Endothelial cell of umbilical vein (primary cell): ENCODE data around the gene CYTH1. TPM values are rescaled to one million over a fixed set of nuclear protein-coding genes. Genes with fewer than 3 reads are reported as not detected.

Source experiments
- BruUV-seq: library from RNA; stranded (reverse); fragments of 400-500 nt; replicated peaks from 2 replicates; lab custom pipeline; 2021; lab: Mats Ljungman, UMichigan
- CTCF ChIA-PET: fragments of 300-600, 350-600 bp; sonication (Branson Sonifier 250); formaldehyde crosslinking; loops from one replicate; lab custom pipeline; 2021; ENCODE audit warnings: antibody characterized with exemption, inconsistent platforms; lab: Charles Lee
- POLR2A ChIA-PET: fragments of 300-600, 350-600 bp; sonication (Branson Sonifier 250); formaldehyde crosslinking; loops from one replicate; lab custom pipeline; 2021; ENCODE audit warnings: antibody characterized with exemption, inconsistent platforms; lab: Charles Lee
- DNase-seq: peaks from one replicate; pipeline ENCODE4 v3.0.0-alpha.2; 2011; ENCODE audit warnings: low read depth, low spot score
- FAIRE-seq: peaks from 2 replicates; lab custom pipeline; 2011; peaks lifted over from hg19 to GRCh38; lab: Jason Lieb, UNC
- H2AFZ ChIP-seq: 2 replicates; pipeline ENCODE4 v1.6.0; 2012; ENCODE audit warnings: low read depth, low read length, control low read depth, inconsistent platforms
- H3K27ac ChIP-seq: 2 replicates; pipeline ENCODE4 v1.5.1; 2011; ENCODE audit warnings: low read depth, mild to moderate bottlenecking, control low read depth, low read length, moderate library complexity; ENCODE audit not compliant: insufficient read depth
- H3K27me3 ChIP-seq, 2 experiments: 2 replicates each; pipeline versions ENCODE4 v1.6.0 to v1.6.1; 2011; ENCODE audit warnings: low read length in 2 of 2, mixed read lengths in 1 of 2; ENCODE audit not compliant: control insufficient read depth in 2 of 2, insufficient read depth in 2 of 2
- H3K36me3 ChIP-seq, 2 experiments: 2 replicates in 1 of 2; 3 replicates in 1 of 2; pipeline ENCODE4 v1.5.1; 2011; ENCODE audit warnings: low read length in 2 of 2, mild to moderate bottlenecking in 1 of 2, moderate library complexity in 1 of 2; ENCODE audit not compliant: control insufficient read depth in 2 of 2, insufficient read depth in 2 of 2; ENCODE audit errors: extremely low read depth in 1 of 2
- H3K4me1 ChIP-seq: 3 replicates; pipeline ENCODE4 v1.5.1; 2011; ENCODE audit warnings: mild to moderate bottlenecking, low read length; ENCODE audit not compliant: control insufficient read depth, insufficient read depth; ENCODE audit errors: extremely low read depth
- H3K4me2 ChIP-seq: 2 replicates; pipeline ENCODE4 v1.6.1; 2011; ENCODE audit warnings: low read length, control low read depth, mixed read lengths; ENCODE audit not compliant: insufficient read depth
- H3K4me3 ChIP-seq, 3 experiments: fragments of 200-600 bp in 1 of 3; sonication (generic), shearing (Covaris generic) in 1 of 3; replicated peaks in 1 of 3; 2 replicates each; pipeline ENCODE4 v1.5.1; 2011 to 2016; ENCODE audit warnings: control low read depth in 3 of 3, low read length in 3 of 3, mild to moderate bottlenecking in 2 of 3, inconsistent platforms in 1 of 3, low read depth in 1 of 3, moderate library complexity in 1 of 3; ENCODE audit not compliant: insufficient read depth in 1 of 3
- H3K79me2 ChIP-seq: 2 replicates; pipeline ENCODE4 v1.6.0; 2012; ENCODE audit warnings: low read length, inconsistent platforms; ENCODE audit not compliant: control insufficient read depth, insufficient read depth
- H3K9ac ChIP-seq: replicated peaks from 2 replicates; pipeline ENCODE3; 2011; ENCODE audit warnings: low read length, control low read depth; ENCODE audit not compliant: insufficient read depth; ENCODE audit errors: extremely low read depth
- H3K9me1 ChIP-seq: replicated peaks from 3 replicates; pipeline ENCODE4 v1.6.0; 2011; ENCODE audit warnings: mild to moderate bottlenecking, low read length; ENCODE audit not compliant: control insufficient read depth, insufficient read depth; ENCODE audit errors: extremely low read depth
- H3K9me3 ChIP-seq: replicated peaks from 2 replicates; pipeline ENCODE4 v1.5.1; 2012; ENCODE audit warnings: low read length, inconsistent platforms; ENCODE audit not compliant: control insufficient read depth, insufficient read depth
- H4K20me1 ChIP-seq: replicated peaks from 2 replicates; pipeline ENCODE3; 2011; ENCODE audit warnings: mild to moderate bottlenecking, low read length; ENCODE audit not compliant: control insufficient read depth, insufficient read depth; ENCODE audit errors: extremely low read depth
- EZH2 ChIP-seq: IDR thresholded peaks from 2 replicates; pipeline ENCODE4 v1.6.1; 2012; ENCODE audit warnings: borderline replicate concordance, low read depth, mild to moderate bottlenecking, moderate library complexity, low read length, inconsistent platforms; ENCODE audit not compliant: severe bottlenecking
- FOS ChIP-seq: IDR thresholded peaks from 2 replicates; pipeline ENCODE4 v1.6.1; 2011; ENCODE audit warnings: mild to moderate bottlenecking, low read length, moderate library complexity, borderline replicate concordance; ENCODE audit not compliant: insufficient read depth
- GATA2 ChIP-seq: IDR thresholded peaks from 2 replicates; pipeline ENCODE4 v1.7.0; 2011; ENCODE audit warnings: low read depth, mild to moderate bottlenecking, moderate library complexity, mixed read lengths, low read length; ENCODE audit not compliant: insufficient read length, insufficient read depth
- JUN ChIP-seq: IDR thresholded peaks from 2 replicates; pipeline ENCODE4 v1.6.1; 2011; ENCODE audit warnings: borderline replicate concordance, low read depth; ENCODE audit not compliant: insufficient read length, insufficient read depth
- MYC ChIP-seq: IDR thresholded peaks from one replicate; pipeline ENCODE4 v1.6.1; 2011; ENCODE audit warnings: mild to moderate bottlenecking, low read depth, low read length
- POLR2A ChIP-seq: IDR thresholded peaks from 2 replicates; pipeline ENCODE4 v1.6.1; 2012; ENCODE audit warnings: low read depth, mild to moderate bottlenecking, control low read depth, low read length
- POLR2AphosphoS5 ChIP-seq: IDR thresholded peaks from 2 replicates; pipeline ENCODE4 v1.6.1; 2012; ENCODE audit warnings: low read depth, mild to moderate bottlenecking, control low read depth, low read length, moderate library complexity; ENCODE audit not compliant: insufficient read depth
- dilution Hi-C: fragments of 300-500 bp; cut with MboI; formaldehyde crosslinking; loops from one replicate; pipeline ENCODE4 v1.15.0; 2019; ENCODE audit warnings: low sequenced_read_pairs; ENCODE audit not compliant: extremely low pct_ligation_motif_present
- intact Hi-C: fragments of 100-400 bp; cut with micrococcal nuclease; formaldehyde crosslinking; loops from one replicate; pipeline ENCODE4 v1.10.0; 2022
- polyA plus RNA-seq, 4 experiments: library from polyadenylated mRNA; depleted of rRNA in 3 of 4; stranded (reverse) in 3 of 4; unstranded in 1 of 4; fragments of >200 nt; gene quantifications; 2 replicates each; pipeline versions ENCODE4 v1.2.1 to v1.2.3, GENCODE V29; 2011 to 2012; ENCODE audit warnings: missing spikeins in 1 of 4
- total RNA-seq: library from RNA; stranded (reverse); gene quantifications from 2 replicates; pipeline ENCODE4 v1.2.3, GENCODE V29; 2021
- TF ChIP-seq, protein P1 (sequence below), 2 donors: IDR thresholded peaks; 1 replicate in 1 of 2; 2 replicates in 1 of 2; pipeline ENCODE4 v1.5.1; 2011; ENCODE audit warnings: low read length in 2 of 2, mild to moderate bottlenecking in 2 of 2, moderate library complexity in 2 of 2, control low read depth in 1 of 2, inconsistent platforms in 1 of 2, low read depth in 1 of 2; ENCODE audit not compliant: insufficient read depth in 1 of 2; ENCODE audit errors: extremely low read depth in 1 of 2
- TF ChIP-seq, protein P2 (sequence below): IDR thresholded peaks from 2 replicates; pipeline ENCODE4 v1.6.1; 2011; ENCODE audit not compliant: insufficient read depth, insufficient read length

CYTH1 gene
- total and polyA plus RNA-seq, 2 donors (not counting 3 experiments of a cell fraction or from before 2014, with no cell fraction given), result 35.9 to 49.9 TPM

DNA sequence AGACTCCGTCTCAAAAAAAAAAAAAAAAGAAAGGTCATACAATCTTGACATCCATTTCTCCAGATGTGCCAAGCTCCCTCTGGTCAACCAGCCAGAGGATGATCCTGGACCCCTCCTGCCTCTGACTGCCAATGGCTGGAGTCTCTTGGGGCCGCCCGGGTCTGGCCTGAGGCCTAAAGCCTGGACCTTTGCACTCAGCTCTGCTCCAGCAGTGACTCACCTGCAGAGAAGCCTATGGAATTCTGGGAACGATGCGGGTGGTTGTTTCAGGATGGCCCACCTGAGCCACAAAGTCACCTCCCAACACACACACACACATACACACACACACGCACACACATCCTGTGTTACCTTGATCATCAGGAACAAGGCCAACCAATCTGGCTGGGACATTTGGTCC is 140.8 kb downstream of the CYTH1 start:
- Histone ChIP-seq H3K36me3 (no peaks in the 10 kb centered on the region), H3K4me1 (peaks cover 7% of the 10 kb centered on the region), H3K27me3 (no peaks in the 10 kb centered on the region), H3K9me3 (no peaks in the 10 kb centered on the region), H3K79me2 (no peaks in the 10 kb centered on the region), H3K9ac (no peak overlapping the region), H2AFZ (no peak overlapping the region), H3K9me1 (no peaks in the 10 kb centered on the region), H3K27ac (no peak overlapping the region), H4K20me1 (no peaks in the 10 kb centered on the region), H3K4me3 (no peak overlapping the region), H3K4me2 (no peak overlapping the region)
- dilution Hi-C loops (loop anchor here (25.0 kb wide), 1 partner anchor 154 kb away; no protein-coding TSS in a partner anchor), intact Hi-C loops (no loop called here)
- TF ChIP-seq POLR2A (no peak), EZH2 (no peak), JUN (no peak), GATA2 (no peak), MYC (no peak), POLR2AphosphoS5 (no peak), FOS (no peak)
- TF ChIP-seq, protein P1, sequence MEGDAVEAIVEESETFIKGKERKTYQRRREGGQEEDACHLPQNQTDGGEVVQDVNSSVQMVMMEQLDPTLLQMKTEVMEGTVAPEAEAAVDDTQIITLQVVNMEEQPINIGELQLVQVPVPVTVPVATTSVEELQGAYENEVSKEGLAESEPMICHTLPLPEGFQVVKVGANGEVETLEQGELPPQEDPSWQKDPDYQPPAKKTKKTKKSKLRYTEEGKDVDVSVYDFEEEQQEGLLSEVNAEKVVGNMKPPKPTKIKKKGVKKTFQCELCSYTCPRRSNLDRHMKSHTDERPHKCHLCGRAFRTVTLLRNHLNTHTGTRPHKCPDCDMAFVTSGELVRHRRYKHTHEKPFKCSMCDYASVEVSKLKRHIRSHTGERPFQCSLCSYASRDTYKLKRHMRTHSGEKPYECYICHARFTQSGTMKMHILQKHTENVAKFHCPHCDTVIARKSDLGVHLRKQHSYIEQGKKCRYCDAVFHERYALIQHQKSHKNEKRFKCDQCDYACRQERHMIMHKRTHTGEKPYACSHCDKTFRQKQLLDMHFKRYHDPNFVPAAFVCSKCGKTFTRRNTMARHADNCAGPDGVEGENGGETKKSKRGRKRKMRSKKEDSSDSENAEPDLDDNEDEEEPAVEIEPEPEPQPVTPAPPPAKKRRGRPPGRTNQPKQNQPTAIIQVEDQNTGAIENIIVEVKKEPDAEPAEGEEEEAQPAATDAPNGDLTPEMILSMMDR (IDR thresholded peaks at IDR 0.05; ENCODE audit: extremely low read depth in 1 of 2, insufficient read depth in 1 of 2, low read depth in 1 of 2, low read length in 2 of 2), result no peak
- TF ChIP-seq, protein P2, sequence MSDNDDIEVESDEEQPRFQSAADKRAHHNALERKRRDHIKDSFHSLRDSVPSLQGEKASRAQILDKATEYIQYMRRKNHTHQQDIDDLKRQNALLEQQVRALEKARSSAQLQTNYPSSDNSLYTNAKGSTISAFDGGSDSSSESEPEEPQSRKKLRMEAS, result no peak
- FAIRE-seq (no peak), DNase-seq (no peak)
- ChIA-PET POLR2A (no interaction called here), CTCF (no interaction called here)
- no TSS peak for BruUV-seq
